HG03175 (cell line): ENCODE data around the gene RASL11A.

Experiments
- ATAC-seq: cut with Tn5 transposase; IDR thresholded peaks from one replicate; pipeline ENCODE4 v1.9.1; 2021; ENCODE audit warnings: mild to moderate bottlenecking, moderate library complexity; ENCODE audit not compliant: unreplicated experiment

RASL11A gene, protein sequence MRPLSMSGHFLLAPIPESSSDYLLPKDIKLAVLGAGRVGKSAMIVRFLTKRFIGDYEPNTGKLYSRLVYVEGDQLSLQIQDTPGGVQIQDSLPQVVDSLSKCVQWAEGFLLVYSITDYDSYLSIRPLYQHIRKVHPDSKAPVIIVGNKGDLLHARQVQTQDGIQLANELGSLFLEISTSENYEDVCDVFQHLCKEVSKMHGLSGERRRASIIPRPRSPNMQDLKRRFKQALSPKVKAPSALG

DNA sequence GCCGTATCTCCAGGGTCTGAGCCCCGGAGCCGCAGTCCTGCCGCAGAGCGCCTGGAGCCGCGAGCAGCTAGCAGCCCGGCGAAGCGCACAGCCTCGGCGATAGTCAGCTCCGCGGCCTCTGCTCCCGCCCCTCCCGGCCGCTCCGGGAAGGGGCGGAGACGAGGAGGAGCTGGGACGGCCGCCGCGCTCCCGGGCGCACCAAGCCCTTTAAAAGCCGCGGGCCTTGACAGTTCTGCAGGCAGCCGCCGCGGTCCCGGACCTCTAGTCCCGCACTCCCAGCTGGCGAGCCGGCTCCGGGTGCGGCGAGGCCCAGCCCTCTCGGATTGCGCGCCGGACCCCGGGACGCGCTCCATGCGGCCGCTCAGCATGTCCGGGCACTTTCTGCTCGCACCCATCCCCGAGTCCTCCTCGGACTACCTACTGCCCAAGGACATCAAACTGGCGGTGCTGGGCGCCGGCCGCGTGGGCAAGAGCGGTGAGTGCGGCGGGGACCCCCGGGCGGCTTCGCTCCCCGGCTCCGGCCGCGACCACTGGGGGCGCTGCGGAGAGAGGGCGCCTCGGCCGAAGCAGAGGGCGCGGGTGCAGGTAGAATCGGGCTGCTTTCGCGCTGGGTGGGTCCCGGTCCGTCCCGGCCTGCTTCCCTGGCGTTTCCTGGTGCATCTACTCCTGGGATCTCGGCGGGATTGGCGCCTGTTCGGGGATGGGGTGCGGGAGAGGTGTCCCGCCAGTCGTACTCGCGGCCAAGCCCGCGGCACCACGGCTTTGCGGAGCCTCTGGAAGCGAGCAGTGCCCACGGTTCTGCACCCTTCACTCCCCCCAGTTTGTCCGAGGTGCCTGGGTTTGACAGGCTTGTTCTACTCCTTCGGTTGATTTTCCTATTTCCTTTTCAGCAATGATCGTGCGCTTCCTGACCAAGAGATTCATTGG is at the start of gene RASL11A:
TSS of gene RASL11A (plus strand) at position 237 of the 927 bp plus-strand sequence. CDS start at position 352, 115 bp downstream.
- ATAC-seq, result peak; percentile 88

DNA sequence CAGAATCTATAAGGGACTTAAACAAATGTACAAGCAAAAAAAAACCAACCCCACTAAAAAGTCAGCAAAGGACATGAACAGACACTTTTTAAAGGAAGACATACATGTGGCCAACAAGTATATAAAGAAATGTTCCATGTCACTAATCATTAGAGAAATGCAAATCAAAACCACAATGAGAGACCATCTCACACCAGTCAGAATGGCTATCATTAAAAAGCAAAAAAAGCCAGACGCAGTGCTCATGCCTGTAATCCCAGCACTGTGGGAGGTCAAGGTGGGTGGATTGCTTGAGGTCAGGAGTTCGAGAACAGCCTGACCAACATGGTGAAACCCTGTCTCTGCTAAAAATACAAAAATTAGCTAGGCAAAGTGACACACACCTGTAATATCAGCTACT is 48.5 kb upstream of the RASL11A start:
- ATAC-seq, result peak; percentile 74

DNA sequence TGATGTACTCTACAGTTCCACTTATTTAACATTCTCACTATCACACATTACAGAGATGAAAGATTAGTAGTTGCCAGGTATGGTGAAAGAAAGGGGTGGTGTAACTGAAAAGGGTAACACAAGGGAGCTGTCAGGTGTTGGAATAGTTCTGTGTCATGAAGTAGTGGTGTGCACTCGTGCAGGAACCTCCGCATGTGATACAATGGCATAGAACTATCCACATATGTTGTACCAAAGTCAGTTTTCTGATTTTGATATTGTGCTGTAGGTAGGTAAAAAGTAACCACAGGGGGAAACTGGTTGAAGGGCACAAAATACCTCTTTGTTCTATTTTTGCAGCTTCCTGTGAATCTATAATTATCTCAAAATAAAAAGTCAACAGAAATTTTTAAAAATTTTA is 43.6 kb upstream of the RASL11A start:
- ATAC-seq, result no peak

DNA sequence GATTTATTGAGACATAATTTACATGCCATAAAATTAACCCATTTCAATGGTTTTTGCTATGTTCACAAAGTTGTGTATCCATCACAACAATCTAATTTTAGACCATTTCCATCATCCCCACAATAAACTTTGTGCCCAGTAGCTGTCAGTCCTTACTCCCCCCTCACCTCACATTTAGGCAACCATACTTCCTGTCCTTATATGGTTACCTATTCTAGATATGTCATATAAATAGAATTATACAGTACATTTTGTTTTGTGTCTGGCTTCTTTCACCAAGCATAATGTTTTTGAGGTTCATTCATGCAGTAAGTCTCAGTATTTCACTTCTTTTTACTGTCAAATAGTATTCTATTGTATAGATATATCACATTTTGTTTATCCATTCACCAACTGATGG is 42.5 kb upstream of the RASL11A start:
- no peak for ATAC-seq

DNA sequence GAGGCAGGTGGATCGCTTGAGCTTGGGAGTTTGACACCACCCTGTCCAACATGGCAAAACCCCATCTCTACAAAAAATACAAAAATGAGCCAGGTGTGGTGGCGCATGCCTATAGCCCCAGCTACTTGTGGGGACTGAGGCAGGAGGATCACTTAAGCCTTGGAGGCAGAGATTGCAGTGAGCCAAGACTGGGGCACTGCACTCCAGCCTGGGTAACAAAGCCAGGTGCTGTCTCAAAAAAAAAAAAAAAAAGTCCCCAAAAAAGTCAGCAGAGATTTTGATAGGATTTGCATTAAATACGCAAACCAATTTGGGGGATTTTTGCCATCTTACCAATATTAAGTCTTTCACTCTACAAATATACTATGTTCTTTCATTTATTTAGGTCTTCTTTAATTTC is 41.0 kb upstream of the RASL11A start:
- ATAC-seq, result no peak

DNA sequence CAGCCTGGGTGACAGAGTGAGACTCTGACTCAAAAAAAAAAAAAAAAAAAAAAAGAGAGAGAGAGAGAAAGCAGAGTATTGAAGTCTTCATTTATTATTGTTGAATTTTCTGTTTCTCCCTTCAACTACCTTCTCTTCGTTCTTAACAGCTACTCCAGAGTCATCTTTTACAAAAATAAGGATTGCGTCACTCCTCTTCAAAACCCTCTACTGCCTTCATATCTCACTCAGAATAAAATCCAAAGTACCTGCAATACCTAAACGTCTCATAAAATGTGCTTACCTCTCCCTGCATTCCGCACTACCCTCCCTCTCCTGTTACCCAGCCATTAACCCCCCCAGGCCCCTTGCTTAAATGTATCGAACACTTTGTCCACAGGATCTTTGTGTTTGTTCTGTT is 36.7 kb upstream of the RASL11A start:
- no peak for ATAC-seq

DNA sequence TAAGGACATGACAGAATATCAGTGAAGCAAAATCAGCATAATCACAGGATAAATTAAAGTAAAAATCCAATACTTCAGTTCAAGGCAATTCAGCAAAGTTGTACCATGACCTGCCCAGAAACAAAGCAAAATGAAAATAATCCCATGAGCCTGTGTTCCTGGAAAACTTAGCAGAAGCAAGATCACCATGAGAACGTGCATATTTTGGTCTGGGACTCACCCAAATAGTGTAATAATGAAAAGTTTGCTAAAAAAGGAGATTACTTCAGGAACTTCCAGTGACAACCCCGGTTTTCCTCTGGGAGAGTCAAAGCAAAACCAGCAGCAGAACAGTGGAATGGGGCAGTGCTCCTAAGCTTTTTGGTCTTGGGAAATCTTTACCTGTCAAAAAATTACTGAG is 34.2 kb upstream of the RASL11A start:
- ATAC-seq, result no peak

DNA sequence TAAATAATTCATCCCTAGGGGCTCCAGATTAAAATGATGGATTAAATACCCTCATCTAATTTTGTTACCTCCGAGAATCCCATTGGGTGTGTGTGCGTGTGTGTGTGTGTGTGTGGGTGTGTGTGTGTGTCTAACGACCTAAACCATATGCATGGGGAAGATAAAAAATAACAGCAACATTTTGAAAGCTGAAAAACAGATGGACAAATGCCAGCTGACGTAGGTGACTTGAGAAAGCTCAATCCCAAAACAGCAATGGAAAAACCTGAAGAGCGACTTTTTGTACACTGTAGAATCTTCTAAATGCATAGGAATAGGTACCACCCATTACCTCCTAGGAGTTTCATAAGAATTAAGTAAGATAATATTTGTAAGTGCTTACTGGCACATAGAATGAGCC is 27.9 kb upstream of the RASL11A start:
- ATAC-seq, result no peak

DNA sequence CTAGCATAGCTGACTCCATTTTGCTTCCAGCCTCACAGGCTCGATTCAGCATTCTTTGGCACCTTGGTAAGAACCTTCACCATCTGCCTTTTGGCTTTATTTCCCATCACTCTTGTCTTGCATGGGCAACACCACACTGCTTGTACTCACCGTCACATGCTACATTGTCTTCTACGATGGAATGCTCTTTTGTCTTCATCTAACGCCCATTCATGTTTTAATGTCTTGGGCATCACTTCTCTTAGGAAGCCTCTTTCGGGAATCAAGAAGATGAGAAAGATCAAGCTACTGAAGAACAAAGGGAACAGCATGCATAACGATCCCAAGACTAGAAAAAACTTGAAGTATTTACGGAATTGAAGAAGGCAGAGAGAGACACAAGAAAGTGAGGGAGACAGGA is 25.0 kb upstream of the RASL11A start:
- no peak for ATAC-seq

DNA sequence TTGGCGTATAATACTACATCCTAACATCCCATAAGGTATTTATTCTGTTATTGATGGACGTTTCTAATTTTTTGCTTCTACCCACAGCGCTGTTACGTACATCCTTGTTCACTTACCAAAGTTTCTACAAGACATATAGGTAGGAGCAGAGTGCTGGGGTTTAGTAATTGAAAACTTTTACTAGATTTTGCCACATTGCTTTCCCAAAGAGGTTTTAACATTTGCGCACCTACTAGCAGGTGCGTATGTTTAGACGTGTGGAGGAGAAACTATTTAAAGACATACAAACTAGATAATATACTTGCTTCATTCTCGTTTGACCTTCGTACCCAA is 19.8 kb upstream of the RASL11A start:
- ATAC-seq, result peak; percentile 9

DNA sequence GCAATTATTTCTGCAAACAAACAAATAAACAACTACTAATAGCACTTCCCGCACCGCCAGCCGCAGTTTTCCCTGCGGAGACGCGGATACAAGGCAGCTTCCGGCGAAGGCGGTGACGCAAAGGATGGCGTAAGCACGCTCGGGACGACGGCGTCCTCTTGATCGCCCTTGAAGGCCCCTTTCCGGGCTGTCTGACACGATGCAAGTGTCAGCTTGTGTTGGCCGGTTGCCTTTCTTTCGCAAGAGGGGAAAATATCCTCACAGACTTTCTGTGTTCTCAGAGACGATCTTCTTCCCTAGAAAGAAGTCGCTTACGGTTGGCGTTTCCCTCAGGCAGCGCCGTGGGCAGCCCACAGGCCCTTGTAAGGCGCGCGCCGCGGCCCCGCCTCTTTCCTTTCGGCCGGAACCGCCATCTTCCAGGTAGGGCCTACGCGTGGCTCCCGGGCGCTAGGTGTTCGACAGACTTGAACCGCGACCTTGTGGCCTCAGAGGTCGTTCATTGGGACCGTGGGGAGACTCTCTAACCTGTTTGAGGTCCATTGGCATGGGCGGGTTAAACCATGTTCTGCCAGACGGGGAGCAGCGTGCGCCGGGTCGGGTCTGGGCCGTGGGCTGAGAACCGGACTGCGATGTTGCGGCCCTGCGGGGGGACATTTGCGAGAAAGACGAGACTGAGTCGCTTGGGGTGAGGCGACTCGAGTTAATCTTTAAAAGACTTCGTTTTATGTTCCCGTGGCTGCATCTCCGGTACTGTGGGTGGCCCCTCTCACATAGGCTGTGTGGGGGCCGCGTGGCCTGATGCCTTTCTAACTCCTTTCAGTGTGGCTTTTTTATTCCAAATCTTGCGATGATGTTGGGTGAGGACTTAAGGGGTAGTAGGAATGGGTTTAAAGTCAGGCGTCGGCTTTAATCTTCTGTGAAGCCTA is 19.2 kb upstream of the RASL11A start, which contains the start of gene RPL21:
TSS of gene RPL21 (plus strand) at position 393 of the 926 bp plus-strand sequence. CDS start 2,219 bp downstream, outside the sequence.
- ATAC-seq, result peak; percentile 95

DNA sequence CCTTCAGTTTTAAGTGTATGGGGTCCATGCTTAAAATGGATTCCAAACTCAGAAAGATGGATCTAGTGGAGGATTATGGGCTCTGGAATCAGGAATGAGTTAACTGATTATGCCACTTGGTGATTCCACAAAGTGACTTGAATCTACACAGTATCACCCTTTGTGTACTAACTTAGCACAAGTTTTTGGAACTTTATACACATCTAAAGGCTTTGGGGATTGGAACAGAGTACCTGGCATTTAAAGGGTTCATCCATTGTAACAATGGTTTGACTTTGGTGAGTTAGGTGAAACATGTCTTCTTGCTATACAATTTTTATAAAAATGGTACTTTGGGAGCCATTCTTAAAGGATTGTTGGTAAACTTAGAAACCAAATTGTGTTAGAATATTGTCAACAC is 18.2 kb upstream of the RASL11A start:
- ATAC-seq, result no peak

DNA sequence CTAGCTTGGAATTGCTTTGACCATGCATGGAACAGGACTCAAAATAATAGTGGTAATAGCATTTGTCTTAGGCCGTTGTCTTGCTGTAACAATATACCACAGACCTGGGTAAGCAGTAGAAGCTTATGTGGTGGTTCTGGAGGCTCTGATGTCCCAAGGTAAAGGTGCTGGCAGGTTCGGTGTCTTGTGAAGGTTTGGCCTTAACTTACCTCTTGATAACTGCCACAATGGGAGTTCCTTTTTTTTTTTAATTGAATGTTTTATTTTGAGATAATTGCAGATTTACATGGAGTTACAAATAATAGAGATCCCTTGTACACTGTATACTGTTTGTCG is 13.4 kb upstream of the RASL11A start:
- no peak for ATAC-seq

DNA sequence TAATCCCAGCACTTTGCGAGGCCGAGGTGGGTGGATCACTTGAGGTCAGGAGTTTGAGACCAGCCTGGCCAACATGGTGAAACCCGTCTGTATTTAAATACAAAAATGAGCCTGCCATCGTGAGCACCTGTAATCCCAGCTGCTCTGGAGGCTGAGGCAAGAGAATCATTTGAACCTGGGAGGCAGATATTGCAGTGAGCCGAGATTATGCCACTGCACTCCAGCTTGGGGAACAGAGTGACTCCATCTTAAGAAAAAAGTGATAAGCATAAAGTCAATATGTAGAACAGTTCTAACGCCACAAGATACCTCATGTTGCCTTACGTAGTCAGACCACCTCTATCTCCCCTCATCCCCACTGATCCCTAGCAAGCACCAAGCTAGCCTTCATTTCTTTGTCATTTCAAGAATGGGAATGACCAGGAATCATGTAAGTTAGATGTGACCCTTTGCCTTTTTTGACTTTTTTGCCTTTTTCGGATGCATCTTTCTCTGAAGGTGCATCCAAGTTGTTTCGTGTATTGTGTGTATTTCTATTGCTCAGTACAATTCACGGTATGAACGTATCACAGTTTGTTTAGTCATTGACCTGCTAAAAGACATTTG is 12.9 kb upstream of the RASL11A start:
- ATAC-seq, result no peak

DNA sequence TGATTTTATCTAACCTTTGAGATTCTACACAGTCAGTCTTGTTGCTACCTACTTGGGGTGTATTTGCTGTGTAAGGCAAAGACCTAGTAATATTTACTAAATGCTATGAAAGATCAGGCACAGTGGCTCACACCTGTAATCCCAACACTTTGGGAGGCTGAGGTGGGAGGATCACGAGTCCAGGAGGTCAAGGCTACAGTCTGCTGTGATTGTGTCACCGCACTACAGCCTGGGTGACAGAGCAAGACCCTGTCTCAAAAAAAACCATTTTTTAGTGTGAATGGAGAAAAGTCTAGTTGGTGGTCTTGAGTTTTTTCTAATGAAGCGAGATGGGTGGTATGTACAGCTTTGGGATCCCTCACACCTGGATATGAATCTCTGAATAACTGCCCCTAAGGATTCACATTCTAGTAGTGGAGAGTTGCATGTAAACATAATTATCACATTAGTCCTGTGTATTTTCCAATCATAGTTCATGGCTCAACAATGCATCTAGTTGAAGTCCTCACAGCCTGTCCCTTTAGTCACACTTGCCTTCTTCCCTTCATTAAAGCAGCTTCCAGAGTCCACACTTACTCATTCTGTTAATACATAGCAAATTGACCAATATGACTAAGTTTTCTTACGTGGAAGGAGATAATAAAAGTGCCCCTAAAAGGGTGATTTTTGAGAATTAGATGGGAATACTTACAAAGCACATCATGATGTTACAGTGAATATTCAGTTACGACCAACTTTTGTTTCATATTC is 11.8 kb upstream of the RASL11A start:
- ATAC-seq, result no peak

DNA sequence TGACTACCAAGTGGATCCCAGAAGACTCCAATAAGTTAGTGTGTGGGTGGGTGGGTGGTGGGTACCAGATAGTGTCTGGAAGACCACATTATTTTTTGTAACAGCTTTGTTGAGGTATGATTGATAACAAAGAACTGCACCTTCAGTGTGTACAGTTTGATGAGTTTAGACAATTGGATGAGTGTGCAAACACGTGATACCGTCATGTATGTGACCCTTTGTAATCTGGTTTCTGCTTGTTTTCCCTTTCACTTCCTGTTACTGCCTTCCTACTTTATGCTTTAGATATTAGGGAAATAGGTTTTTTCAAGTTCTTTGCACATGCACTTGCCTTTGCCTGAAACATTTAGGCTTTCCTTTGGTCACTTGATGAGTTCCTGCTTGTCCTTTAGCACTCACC is 10.8 kb upstream of the RASL11A start:
- no peak for ATAC-seq

DNA sequence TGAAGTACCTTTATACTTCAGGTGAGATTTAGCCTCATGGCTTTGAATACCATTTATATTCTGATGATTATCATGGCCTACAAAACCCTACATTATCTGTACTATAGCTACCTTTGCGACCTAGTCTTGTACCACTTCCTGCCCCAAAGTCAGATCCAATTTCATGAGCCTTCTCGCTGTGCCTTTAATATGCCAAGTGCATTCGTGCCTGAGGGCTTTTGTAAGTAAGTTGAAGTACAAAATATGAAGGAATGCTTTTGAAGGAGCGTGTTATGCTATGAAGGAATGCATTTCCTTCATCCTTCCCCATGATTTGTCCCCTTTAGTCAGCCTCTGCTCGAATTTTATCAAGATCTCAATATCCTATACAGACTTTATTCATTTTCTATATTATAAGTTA is 9.2 kb upstream of the RASL11A start:
- no peak for ATAC-seq

DNA sequence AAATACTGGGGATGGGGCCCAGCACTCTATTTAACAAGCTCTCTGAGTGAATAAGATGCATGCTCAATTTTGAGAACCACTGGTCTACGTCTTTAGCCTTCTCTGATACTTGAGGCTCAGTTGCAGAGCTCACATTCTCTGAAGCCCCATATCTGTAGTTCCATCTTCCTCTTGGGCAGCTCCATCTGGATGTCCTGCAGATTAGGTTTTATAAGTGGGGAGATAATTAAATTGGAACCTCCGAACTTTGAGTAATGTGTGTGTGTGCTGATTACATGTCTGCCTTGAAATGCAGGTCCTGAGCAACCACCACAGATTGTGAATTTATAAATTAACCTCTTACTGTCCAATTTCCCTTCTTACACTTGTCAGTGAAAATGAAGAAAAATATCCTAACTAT is 7.2 kb upstream of the RASL11A start:
- ATAC-seq, result no peak

DNA sequence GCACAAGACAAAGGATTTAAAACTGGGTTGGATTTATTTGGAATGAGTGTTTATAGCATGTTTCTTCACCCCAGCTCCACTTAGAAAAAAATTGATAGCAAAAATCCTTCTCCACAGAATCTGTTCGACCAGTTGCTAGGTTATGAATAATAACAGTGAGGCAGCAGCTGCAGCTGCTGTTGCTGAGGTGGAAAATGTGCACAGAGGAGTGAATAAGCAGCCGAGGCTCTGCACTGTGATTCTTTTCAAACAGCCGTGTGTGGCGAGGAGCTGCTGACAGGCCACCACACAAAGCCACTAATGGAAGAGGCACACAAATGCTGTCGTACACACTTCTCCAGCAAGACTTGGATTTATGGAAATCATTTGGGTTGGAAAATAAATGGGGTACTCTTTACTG is 6.4 kb upstream of the RASL11A start:
- no peak for ATAC-seq

DNA sequence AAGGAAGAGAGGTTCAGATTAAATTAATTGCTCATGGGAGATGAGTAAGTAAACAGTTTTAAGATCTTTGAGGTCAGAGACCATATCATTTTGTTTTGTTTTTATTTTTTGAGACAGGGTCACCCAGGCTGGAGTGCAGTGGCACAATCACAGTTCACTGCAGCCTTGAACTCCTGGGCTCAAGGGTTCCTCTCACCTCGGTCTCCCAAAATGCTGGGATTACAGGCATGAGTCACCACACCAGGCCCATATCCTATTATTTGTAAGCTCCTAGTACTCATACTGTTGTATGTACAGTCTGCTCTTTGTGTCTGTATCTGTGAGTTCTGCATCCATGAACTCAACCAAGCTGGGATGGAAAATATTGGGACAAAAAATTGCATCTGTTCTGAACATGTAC is 6.0 kb upstream of the RASL11A start:
- ATAC-seq, result no peak
